AG09309 (cell line): ENCODE results near the gene EEF1AKMT3.

Experiments
- DNase-seq: peaks from one replicate; pipeline ENCODE4 v3.0.0-alpha.2; 2010; ENCODE audit warnings: low read depth
- H3K4me3 ChIP-seq: 2 replicates; pipeline ENCODE4 v1.5.1; 2011; ENCODE audit warnings: mild to moderate bottlenecking, low read depth, low read length, moderate library complexity; ENCODE audit not compliant: control insufficient read depth
- CTCF ChIP-seq: IDR thresholded peaks from 2 replicates; pipeline ENCODE4 v1.5.1; 2011; ENCODE audit warnings: mild to moderate bottlenecking, low read depth, low read length, inconsistent platforms; ENCODE audit not compliant: insufficient read depth, control insufficient read depth; ENCODE audit errors: missing control alignments

Gene EEF1AKMT3

GRCh38 chr12:57821474-57822214 is 49.2 kb downstream of the EEF1AKMT3 start:
- H3K4me3 ChIP-seq: no peak overlapping the region
- TF ChIP-seq CTCF: no peak
- DNase-seq: no peak

DNA sequence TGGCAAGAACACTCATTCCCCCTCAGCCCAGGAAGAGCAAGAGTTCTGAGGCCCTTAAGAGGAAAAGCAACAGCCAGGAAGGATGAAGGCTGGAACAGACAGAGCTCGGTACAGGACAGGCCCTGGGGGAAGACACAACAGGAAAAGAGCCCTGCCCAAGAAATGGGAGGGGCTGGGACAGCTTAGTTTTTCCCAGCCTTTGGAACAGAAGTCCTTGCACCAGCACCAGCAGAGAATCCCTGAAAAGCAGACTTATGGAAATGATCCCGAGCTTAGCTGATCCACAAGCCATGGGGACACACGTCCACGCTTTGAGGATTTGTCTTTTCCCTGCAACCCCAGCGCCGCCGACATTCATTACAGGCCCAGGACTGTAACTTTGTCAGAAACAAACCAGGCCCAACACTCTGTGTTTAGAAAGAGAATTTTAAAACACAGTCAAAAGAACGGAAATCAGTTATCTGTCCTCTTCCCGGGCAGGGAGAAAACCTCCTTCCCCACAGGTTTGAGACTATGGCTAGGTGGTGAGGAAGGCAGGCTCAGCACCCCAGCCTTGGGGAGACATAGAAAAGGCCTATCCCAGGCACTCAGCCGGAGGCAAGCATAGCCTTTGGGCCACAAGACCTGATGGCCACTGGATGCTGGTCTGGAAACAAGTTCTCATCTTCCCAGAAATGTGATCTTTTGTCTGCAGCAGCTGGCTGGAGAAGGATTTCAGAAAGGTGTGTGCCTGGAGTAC is 50.1 kb downstream of the EEF1AKMT3 start:
- TF ChIP-seq CTCF: no peak
- H3K4me3 ChIP-seq: no peak overlapping the region
- no peak for DNase-seq

- no peak overlapping the region for H3K4me3 ChIP-seq
- no peak for TF ChIP-seq CTCF
- no peak for DNase-seq
These were observed 50.9 kb downstream of the EEF1AKMT3 start for GRCh38 chr12:57823131-57823907.

- no peak for DNase-seq
- TF ChIP-seq CTCF: no peak
- no peak overlapping the region for H3K4me3 ChIP-seq
These were observed 51.7 kb downstream of the EEF1AKMT3 start for GRCh38 chr12:57823908-57824640.

DNA sequence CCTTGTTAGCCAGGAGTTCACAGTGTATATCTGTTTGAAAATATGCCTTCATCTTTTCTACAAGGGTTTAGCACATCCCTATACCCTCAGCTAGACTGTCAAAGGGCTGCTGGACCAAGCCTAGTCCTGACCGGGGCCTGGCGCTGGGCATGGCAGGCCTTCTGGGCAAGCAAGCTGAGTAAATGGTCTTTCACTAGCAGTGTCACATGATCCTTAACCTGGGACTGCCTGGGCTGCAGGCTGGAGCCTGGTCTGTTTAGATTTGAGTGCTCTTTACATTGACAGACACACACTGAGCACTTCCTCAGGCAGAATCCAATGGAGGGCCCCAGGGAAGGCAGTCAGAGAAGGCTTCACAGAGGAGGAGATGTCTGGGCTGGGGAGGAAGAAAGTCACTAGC is 53.0 kb downstream of the EEF1AKMT3 start:
- no peak for DNase-seq
- no peak overlapping the region for H3K4me3 ChIP-seq
- TF ChIP-seq CTCF: no peak

DNA sequence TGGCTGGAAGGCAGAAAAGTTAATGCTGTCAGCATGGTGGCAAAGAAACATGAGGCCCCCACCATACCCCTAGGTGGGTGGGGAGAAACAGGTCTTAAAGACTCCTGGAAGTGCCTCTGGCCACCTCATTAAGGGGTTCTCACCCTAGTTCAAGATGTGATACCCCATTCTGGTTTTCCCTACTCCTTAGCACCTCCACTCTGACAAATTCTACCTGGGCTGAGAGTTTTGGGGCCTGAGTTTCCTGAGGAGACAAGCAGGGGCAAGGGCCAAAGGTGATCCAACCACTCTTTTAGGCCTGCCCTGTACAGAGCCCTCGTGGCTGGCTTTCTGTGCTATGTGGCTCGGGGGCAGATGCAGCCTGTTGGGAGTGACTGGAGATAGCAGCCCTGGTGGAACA is 54.0 kb downstream of the EEF1AKMT3 start:
- no peak for DNase-seq
- H3K4me3 ChIP-seq: no peak overlapping the region
- no peak for TF ChIP-seq CTCF
